ENCODE results near the gene DEGS1.

The DEGS1 gene

DNA sequence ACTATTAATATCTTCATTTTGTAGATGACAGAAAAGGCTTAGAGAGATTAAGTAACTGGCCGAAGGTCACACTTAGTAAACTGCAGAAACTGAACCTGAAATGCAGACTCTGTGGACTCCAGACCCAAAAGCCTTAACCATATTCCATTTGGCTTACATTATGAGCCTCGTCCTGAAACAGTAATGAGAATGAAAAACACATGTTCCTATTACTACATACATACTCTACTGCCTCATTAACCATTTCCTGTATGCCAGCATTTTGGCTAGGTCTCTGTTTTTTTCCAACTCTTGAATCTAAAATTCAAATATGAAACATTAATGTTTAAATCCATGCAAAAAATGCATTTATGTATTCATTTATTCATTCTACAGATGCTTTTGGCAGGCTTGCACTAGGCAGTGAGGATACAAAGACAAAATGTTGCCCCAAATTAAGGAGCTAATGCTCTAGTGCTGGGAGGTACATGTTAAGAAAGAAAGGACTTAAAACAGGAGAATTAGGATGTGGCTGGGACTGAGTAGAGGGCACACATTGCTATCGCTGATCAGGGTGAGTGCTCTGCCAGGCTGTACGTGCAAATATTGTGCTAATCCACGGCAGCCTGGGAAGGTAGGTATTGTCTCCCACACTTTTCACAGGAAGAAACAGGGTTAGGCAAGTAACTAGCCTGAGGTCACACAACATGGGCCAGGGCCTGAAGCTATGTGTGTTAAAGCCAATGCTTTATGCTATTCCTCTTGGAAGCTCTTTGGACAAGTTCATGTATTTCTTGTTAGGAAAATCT lies 14.0 kb downstream of the DEGS1 start:
- no peak for DNase-seq (ENCODE audit: low spot score)
- no peak for TF ChIP-seq CTCF (IDR thresholded peaks at IDR 0.05; ENCODE audit: extremely low read depth, insufficient read depth, missing control alignments)
- in situ Hi-C loops (cut with MboI; ENCODE audit: low pct_unique_long_range_greater_than_20kb, low sequenced_read_pairs, unreplicated experiment): no loop called here

GRCh38 chr1:224198572-224198971 lies 15.5 kb downstream of the DEGS1 start:
- DNase-seq (ENCODE audit: low spot score): no peak
- TF ChIP-seq CTCF (IDR thresholded peaks at IDR 0.05; ENCODE audit: extremely low read depth, insufficient read depth, missing control alignments): no peak
- in situ Hi-C loops (cut with MboI; ENCODE audit: low pct_unique_long_range_greater_than_20kb, low sequenced_read_pairs, unreplicated experiment): no loop called here

GRCh38 chr1:224199679-224200078 lies 16.6 kb downstream of the DEGS1 start:
- TF ChIP-seq CTCF (IDR thresholded peaks at IDR 0.05; ENCODE audit: extremely low read depth, insufficient read depth, missing control alignments): no peak
- in situ Hi-C loops (cut with MboI; ENCODE audit: low pct_unique_long_range_greater_than_20kb, low sequenced_read_pairs, unreplicated experiment): no loop called here
- no peak for DNase-seq (ENCODE audit: low spot score)

DNA sequence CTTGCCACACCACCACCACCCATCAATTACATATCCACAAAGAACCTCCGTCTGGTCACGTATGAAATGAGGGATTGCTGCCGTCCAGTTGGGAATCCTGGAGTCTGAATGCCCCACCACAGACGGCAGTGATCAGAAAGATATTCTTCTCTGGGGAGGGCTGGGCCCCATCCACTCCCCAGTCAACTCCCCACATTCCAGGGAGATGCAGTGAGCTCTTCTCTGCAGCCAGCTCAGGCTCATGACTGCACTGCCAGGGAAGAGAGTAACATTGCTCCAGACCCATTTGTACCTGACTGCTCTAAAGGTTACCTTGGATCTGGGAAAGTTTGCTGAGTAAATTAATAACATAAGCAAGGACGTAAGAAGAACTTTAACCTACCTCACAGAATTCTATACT lies 18.3 kb downstream of the DEGS1 start:
- in situ Hi-C loops (cut with MboI; ENCODE audit: low pct_unique_long_range_greater_than_20kb, low sequenced_read_pairs, unreplicated experiment): no loop called here
- no peak for DNase-seq (ENCODE audit: low spot score)
- no peak for TF ChIP-seq CTCF (IDR thresholded peaks at IDR 0.05; ENCODE audit: extremely low read depth, insufficient read depth, missing control alignments)

DNA sequence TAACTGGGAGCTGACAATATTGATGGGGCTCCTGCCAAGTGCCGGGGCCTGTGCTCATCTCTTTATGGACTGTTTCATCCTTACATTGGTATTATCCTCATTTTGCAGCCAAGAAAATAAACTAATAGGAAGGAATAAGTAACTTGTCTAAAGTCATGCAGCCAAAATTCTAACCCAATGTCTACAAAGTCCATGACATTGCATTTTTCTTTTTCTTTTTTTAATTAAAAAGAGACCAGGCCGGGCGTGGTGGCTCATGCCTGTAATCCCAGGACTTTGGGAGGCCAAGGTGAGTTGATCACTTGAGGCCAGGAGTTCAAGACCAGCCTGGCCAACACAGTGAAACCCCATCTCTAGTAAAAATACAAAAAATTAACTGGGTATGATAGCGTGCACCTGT lies 18.8 kb downstream of the DEGS1 start:
- no peak for TF ChIP-seq CTCF (IDR thresholded peaks at IDR 0.05; ENCODE audit: extremely low read depth, insufficient read depth, missing control alignments)
- in situ Hi-C loops (cut with MboI; ENCODE audit: low pct_unique_long_range_greater_than_20kb, low sequenced_read_pairs, unreplicated experiment): no loop called here
- DNase-seq (ENCODE audit: low spot score): no peak

- DNase-seq (ENCODE audit: low spot score): no peak
- no peak for TF ChIP-seq CTCF (IDR thresholded peaks at IDR 0.05; ENCODE audit: extremely low read depth, insufficient read depth, missing control alignments)
These were observed 20.4 kb downstream of the DEGS1 start for GRCh38 chr1:224203243-224204016.

More at GRCh38 chr1:224203243-224204016, 20.4 kb downstream of the DEGS1 start:
- in situ Hi-C loops (cut with MboI; ENCODE audit: low pct_unique_long_range_greater_than_20kb, low sequenced_read_pairs, unreplicated experiment): no loop called here
